Ishikawa (cell line): ENCODE measurements around the gene ST7.

Experiments used
- CEBPB ChIP-seq: IDR thresholded peaks from 2 replicates; pipeline ENCODE4 v1.6.1; 2012
- CREB1 ChIP-seq: IDR thresholded peaks from 2 replicates; pipeline ENCODE4 v1.6.1; 2012; ENCODE audit warnings: low read depth
- EGR1 ChIP-seq: IDR thresholded peaks from 2 replicates; pipeline ENCODE4 v1.6.1; 2012
- EP300 ChIP-seq: IDR thresholded peaks from 2 replicates; pipeline ENCODE4 v1.6.1; 2012; ENCODE audit warnings: borderline replicate concordance
- FOXM1 ChIP-seq: IDR thresholded peaks from 2 replicates; pipeline ENCODE4 v1.6.1; 2012; ENCODE audit warnings: low read depth, borderline replicate concordance
- NFIC ChIP-seq: IDR thresholded peaks from 2 replicates; pipeline ENCODE4 v1.6.1; 2012
- RAD21 ChIP-seq: IDR thresholded peaks from 2 replicates; pipeline ENCODE4 v1.6.1; 2012; ENCODE audit warnings: low read depth
- TAF1 ChIP-seq: IDR thresholded peaks from 2 replicates; pipeline ENCODE4 v1.6.1; 2012; ENCODE audit warnings: low read depth, mild to moderate bottlenecking
- TCF12 ChIP-seq: IDR thresholded peaks from 2 replicates; pipeline ENCODE4 v1.6.1; 2012; ENCODE audit warnings: low read depth
- TEAD4 ChIP-seq: IDR thresholded peaks from 2 replicates; pipeline ENCODE4 v1.6.1; 2012
- YY1 ChIP-seq: IDR thresholded peaks from 2 replicates; pipeline ENCODE4 v1.6.1; 2012; ENCODE audit warnings: low read depth
- ZBTB7A ChIP-seq: IDR thresholded peaks from 2 replicates; pipeline ENCODE4 v1.6.1; 2012; ENCODE audit warnings: low read depth
- TF ChIP-seq, protein P1 (sequence below): IDR thresholded peaks from 2 replicates; pipeline ENCODE4 v1.6.1; 2012
- TF ChIP-seq, protein P2 (sequence below): IDR thresholded peaks from 2 replicates; pipeline ENCODE4 v1.6.1; 2012; ENCODE audit warnings: low read depth, mild to moderate bottlenecking
- TF ChIP-seq, protein P3 (sequence below): IDR thresholded peaks from 2 replicates; pipeline ENCODE4 v1.6.1; 2012

The ST7 gene

DNA sequence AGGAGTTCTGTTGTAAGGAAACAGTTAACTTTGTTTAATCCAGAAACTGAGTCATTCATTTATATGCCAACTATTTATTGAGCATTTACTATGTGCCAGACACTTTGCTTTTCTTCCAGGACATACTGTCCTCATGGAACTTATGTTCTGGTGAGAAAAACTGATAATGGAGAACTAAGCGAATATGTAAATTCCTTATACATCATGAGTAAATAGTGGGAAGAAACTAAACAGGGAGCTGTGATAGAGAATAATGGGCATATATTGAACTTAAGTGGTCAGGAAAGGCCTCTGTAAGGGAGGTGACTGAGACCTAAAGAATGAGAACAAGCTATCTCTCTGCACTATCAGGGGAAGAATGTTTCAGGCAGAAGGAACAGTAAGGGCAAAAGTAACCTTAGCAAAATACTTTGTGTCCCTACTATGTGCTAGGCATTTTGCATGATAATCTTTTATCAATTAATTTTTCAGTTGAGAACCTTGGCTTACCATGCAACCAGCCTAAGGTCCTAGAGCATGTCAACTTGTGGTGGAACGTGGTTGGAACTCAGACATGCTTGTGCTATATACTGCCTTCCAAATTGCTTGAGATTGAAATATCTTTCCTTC, 45.4 kb downstream of the ST7 start:
- TF ChIP-seq, protein P1, sequence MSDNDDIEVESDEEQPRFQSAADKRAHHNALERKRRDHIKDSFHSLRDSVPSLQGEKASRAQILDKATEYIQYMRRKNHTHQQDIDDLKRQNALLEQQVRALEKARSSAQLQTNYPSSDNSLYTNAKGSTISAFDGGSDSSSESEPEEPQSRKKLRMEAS: no peak
- TF ChIP-seq EP300: no peak
- TF ChIP-seq, protein P2, sequence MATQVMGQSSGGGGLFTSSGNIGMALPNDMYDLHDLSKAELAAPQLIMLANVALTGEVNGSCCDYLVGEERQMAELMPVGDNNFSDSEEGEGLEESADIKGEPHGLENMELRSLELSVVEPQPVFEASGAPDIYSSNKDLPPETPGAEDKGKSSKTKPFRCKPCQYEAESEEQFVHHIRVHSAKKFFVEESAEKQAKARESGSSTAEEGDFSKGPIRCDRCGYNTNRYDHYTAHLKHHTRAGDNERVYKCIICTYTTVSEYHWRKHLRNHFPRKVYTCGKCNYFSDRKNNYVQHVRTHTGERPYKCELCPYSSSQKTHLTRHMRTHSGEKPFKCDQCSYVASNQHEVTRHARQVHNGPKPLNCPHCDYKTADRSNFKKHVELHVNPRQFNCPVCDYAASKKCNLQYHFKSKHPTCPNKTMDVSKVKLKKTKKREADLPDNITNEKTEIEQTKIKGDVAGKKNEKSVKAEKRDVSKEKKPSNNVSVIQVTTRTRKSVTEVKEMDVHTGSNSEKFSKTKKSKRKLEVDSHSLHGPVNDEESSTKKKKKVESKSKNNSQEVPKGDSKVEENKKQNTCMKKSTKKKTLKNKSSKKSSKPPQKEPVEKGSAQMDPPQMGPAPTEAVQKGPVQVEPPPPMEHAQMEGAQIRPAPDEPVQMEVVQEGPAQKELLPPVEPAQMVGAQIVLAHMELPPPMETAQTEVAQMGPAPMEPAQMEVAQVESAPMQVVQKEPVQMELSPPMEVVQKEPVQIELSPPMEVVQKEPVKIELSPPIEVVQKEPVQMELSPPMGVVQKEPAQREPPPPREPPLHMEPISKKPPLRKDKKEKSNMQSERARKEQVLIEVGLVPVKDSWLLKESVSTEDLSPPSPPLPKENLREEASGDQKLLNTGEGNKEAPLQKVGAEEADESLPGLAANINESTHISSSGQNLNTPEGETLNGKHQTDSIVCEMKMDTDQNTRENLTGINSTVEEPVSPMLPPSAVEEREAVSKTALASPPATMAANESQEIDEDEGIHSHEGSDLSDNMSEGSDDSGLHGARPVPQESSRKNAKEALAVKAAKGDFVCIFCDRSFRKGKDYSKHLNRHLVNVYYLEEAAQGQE: no peak
- TF ChIP-seq RAD21: no peak
- no peak for TF ChIP-seq EGR1
- no peak for TF ChIP-seq TCF12
- TF ChIP-seq, protein P3, sequence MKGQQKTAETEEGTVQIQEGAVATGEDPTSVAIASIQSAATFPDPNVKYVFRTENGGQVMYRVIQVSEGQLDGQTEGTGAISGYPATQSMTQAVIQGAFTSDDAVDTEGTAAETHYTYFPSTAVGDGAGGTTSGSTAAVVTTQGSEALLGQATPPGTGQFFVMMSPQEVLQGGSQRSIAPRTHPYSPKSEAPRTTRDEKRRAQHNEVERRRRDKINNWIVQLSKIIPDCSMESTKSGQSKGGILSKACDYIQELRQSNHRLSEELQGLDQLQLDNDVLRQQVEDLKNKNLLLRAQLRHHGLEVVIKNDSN: no peak
- no peak for TF ChIP-seq NFIC
- TF ChIP-seq TAF1: no peak
- no peak for TF ChIP-seq TEAD4
- TF ChIP-seq CREB1: no peak
- no peak for TF ChIP-seq FOXM1
- TF ChIP-seq YY1: no peak
- no peak for TF ChIP-seq ZBTB7A
- no peak for TF ChIP-seq CEBPB

DNA sequence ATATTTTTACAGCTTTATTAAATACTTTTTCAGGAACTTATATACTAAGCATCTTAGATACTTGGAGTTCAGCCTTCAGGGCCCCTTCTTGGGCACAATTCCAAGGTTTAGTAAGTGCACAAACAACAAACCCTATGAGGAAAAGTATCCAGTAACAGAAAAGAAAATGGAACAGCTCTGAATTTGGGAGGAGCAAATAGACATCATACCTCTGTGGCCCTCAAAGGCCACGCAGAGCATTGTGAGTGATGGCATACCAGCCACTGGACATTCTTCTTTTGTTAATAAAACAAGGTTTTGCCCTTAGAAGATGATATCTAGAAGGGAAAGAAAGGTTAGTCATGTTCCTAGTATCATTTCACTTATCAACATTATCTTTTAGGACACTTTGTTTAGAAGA, 46.0 kb downstream of the ST7 start:
- no peak for TF ChIP-seq YY1
- TF ChIP-seq FOXM1: no peak
- TF ChIP-seq, protein P2: no peak
- no peak for TF ChIP-seq EP300
- no peak for TF ChIP-seq TAF1
- no peak for TF ChIP-seq CREB1
- TF ChIP-seq RAD21: no peak
- TF ChIP-seq EGR1: no peak
- TF ChIP-seq, protein P3: no peak
- no peak for TF ChIP-seq NFIC
- TF ChIP-seq ZBTB7A: no peak
- no peak for TF ChIP-seq CEBPB
- TF ChIP-seq, protein P1: no peak
- no peak for TF ChIP-seq TCF12
- TF ChIP-seq TEAD4: no peak

DNA sequence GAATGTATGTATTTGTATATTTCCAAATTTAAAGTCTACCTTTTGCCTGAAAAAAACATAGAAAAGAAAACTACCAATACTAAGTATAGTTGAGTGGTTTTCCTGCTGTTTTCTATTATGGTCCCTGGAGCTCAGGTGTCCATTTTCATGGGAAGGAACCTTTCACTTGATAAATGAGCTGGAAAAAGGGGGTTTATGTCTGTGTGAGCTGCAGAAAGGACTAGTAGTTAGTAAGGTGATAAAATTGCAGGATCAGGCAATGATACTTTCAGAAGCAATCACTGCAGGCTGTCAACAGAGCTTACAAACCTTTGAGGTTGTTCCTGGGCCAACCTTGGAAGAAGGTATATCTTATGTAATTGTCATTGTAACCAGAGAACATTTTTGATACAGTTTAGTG, 48.0 kb downstream of the ST7 start:
- TF ChIP-seq, protein P2: no peak
- TF ChIP-seq CREB1 (no peak), YY1 (no peak)

DNA sequence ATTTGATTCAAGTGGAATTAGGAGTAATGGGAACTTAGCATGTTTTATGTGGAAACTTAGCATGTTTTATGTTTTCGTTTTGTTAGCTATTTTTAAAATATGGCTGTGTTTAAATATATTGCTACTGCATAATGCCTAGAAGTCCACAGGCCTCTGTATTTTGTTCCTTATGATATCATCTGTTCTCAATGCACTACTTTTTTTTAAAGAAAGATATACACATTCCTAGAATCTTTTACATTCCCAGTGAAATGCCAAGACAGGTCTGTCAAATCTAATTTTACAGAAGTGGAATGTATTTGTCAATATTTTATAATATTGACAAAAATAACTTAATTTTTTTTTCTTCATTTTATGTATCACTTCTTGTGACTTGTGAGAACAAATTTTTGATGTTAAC, 51.6 kb downstream of the ST7 start:
- peak; percentile 85 for TF ChIP-seq TEAD4
- TF ChIP-seq NFIC: no peak
- TF ChIP-seq CEBPB: no peak

DNA sequence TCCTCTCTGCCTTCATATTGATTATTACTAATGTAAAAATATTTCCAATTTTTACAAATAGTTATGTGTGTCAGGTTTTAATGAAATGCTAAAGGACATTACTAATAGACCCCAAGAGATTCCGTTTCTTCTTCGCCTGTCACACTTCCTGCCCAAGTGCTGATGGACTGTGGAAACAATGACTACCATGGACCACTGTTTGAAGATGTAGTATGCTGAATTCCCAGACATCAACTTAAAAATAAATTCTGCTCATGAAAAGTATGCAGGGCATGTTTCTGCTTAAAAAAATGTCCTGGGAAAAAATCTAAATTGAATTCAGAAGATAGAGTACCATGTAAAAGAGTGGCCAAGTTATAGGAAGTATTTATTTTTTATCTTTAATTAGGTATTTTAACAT, 52.1 kb downstream of the ST7 start:
- TF ChIP-seq TEAD4 (no peak), TCF12 (no peak), RAD21 (no peak), CEBPB (no peak), TAF1 (no peak), ZBTB7A (no peak), CREB1 (no peak), NFIC (no peak), EGR1 (no peak), EP300 (no peak), FOXM1 (no peak), YY1 (no peak)
- TF ChIP-seq, protein P2: no peak
- TF ChIP-seq, protein P3: no peak
- TF ChIP-seq, protein P1: no peak
